NCI-H2196 treated with DMSO at 0.1 percent for 48 hours (cell line): ENCODE data around the gene IFNLR1.

Experiments
- DNase-seq: peaks from one replicate; lab custom pipeline; 2025; ENCODE audit not compliant: unreplicated experiment; lab: John Stamatoyannopoulos, UW

The IFNLR1 gene

DNA sequence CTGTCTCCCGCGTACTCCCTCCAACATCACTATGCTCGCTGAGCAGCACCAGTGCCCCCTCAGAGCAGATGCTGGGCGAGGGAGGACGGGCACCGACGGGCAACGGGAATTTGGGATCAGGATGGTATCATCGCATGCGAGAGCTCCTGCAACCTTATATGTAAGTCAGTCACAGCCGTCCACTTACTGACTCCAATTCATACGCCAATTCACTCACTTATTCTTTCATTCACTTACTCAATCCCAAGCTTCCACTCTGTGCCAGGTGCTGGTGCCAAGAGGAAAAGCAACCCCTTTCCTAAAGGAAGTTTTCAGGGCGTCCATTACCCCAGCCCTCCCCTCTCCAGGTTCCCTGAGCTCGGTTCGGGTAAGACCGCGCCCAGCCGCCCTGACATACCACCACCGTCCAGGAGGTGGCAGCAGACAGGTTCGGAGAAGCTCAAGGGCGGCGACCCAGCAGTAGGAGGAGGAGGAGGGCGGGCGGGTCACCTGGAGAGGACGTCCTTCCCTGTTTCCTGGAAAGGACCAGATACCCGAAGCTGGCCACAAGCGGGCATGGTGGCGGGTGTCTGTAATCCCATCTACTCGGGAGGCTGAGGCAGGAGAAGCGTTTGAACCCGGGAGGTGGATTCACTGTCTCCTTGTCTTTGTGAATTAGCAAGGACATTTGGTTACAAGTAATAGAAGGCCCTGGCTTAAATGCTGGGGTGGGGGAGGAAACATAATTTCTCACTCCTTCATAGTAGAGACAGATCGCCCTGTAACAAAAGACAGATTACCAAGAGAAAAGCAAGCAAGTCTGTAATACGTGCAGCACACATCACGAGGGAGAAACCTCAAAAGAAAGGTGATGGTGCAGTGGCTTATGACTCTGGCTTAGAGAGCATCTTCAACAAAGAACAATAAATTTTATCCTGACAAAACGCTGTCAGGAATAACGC is 36.6 kb downstream of the IFNLR1 start:
- DNase-seq, result peak; percentile 80

DNA sequence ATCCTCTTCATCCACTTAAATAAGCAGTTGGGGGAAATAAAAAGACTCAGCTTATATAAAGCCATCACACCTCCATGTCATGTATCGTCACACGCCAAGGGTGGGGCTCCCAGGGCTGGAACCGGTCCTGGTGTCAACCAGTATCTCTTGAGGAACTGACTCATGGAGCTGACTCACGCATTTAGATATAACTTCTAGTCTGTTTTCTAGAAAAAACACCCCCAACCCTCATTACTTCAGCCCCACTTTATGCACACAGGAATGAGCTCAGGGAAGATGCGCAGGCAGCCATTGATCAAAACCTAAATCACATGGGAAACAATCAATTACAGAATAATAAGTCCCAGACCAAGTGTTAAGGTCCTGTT is 37.2 kb downstream of the IFNLR1 start:
- DNase-seq, result no peak

DNA sequence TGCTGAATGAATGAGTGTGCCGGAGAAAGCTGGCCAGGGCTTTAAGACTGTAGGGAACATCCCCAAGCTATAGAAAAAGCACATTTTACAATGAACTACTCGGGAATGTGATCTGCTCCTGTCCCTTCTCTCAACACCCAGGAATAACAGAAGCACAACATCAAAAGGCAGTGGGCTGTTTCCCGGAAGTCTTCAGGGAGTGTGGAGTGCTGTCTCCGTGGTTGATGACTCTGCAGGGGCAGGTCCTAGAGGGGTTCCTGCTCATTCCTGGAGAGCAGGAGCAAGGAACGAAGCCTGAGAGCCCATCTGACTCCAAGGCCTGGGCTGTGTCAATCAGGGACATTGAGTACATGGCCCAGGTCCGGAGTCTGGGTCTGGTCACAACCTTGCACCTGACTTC is 39.3 kb downstream of the IFNLR1 start:
- DNase-seq, result no peak

DNA sequence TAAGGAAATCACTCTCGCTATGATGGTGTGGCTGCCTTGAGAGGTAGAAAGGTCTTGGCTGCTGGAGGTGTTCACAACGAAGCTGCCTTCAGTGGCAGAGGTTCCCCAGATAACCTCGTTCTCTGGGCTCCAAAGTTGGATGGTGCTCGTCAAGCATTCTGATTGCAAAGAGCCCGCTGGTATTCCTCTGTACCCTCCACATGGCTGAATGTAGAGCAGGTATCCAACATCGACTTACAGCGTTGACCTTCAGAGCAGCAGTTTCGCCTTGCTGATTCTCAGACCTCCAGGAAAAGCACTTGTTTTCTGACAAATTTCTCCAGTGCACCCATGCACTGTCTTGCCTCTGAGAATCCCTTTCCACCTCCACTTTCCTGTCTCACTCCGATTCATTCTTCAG is 39.9 kb downstream of the IFNLR1 start:
- no peak for DNase-seq

DNA sequence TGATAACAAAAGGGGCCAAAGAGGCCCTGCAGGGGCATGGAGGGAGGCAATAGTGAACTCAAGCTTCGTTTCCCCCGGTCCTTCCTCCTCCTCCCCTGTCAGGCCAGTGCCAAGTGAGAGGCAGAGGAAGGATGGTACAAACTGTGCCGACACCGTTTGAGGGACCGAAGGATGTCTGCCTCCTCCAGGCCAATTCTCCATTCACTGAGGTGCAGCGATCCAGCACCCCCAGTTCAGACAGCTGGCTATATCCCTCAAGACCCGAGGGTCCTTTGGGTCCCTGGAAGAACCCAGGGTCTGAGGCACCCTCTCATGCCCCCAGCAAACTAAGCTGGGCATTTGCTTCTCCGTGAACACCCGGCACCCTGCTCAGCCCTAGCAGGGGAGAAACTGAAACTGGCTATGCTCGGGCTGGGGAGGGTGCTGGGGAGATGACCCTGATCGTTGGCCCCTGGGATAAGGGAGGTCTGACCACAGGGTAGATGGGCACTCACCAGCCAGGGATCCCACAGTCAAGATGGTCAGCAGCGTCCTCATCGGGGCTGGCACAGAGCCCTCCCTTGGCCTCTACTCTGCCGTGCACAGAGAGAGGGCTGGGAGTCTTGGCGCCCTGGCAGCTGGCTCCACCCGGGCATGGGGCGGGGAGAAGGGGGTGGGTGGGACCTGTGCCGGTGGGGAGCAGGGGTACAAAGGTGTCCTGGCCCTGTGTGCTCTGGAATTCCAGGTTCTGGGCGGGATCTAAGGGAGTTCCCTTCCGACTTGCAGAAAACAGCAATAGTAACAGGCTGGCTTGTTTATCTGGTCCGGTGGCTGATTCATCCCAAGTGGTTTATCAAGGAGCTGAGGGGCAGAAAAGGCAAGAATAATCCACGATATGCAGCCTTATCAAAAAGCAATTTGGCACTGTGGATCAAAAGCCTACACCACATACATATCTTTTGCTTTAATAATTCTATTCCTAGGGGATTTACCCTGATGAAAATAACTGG is 44.2 kb downstream of the IFNLR1 start, which contains the start of gene IL22RA1:
Gene IL22RA1, minus strand, starts transcription at position 595 of the 989 bp plus-strand sequence. Its CDS starts 58 bp downstream, at position 537.
- DNase-seq, result peak; percentile 5

DNA sequence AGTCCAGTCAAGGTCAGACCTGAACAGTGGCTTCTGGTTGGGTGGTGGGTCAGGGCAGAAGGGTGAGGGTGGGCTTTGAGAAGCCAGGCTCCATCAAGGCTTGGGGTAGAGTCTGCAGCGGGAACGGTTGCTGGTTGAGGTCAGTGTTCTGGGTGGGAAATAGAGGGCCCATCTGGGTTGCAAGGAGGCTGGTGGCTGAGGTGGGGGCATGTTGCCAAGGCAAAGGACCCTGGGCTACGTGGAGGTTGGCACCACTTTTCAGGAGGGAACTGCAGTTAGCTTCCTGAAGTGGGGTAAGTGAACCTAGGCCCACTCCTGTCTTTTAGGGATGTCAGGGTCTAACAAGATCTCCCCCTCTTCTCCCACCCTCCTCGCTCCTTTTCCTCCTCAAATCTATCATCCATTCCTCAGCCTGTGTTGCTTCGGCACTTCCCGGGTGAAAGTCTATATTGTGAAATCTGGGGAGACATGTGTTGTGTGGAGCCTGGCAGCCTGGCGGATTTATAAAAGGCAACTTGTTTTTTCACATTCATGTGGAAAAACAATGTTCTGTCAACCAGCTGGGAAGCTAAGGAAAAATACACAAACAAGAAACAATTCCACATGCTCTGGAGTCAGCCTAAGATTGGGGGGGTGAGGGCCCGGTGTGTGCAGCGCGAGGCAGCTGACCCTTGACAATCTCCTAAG is 45.6 kb downstream of the IFNLR1 start:
- DNase-seq, result no peak

DNA sequence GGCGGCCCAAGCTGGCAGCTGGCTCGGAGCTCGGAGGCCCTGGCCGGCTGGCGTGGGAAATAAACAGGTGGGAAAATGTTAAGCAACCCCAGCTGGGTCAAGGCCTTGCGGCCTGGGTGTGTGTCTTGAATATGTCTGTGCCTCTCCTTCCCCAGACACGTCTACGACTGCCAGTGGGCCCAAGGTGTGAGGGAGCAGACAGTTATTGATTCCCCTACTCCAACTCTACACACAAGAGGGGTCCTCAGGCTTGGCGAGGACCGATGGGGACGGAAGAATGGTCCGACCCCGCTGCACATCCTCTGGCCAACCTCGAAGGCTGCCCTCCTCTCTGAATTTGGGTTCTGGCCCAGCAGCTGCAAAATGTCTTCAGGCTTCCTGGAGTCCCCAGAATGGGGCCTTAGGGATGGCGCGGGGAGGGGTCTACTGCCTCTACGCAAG is 46.3 kb downstream of the IFNLR1 start:
- no peak for DNase-seq

DNA sequence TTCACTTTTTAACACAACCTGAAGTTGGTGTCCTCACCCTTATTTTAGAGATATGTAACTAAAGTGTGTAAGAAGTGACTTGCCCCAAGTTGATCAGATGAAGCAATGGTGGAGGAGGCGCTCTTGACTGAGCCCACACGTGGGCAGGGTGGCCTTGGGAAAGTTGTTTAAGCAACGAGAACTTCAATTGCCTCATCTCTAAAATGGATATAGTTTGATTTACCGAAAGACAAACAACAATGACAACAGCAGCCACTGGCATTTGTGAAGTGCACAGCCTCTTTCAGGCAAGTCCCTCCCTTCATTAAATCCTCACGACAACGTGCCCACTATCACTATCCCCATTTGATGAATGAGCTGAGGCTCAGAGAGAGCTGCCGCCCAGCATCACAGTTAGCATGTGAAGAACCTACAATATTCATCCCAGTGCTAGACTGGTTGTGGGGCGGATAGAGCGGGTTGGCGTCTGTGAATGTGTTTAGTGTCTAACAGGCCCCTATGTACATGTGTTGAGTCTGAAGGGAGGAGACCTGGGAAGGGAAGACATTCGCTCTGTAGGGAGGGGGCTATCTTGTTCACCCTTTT is 47.2 kb downstream of the IFNLR1 start:
- DNase-seq, result no peak

DNA sequence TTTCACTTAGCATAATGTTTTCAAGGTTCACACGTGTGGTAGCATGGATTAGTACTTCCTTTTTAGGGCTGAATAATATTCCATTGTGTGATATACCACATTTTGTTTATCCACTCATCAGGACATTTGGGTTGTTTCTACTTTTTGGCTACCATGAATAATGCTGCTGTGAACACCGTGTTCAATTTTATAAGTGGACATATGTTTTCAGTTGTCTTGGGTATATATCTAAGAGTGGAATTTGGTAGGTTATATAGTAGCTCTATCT is 47.9 kb downstream of the IFNLR1 start:
- DNase-seq, result no peak

DNA sequence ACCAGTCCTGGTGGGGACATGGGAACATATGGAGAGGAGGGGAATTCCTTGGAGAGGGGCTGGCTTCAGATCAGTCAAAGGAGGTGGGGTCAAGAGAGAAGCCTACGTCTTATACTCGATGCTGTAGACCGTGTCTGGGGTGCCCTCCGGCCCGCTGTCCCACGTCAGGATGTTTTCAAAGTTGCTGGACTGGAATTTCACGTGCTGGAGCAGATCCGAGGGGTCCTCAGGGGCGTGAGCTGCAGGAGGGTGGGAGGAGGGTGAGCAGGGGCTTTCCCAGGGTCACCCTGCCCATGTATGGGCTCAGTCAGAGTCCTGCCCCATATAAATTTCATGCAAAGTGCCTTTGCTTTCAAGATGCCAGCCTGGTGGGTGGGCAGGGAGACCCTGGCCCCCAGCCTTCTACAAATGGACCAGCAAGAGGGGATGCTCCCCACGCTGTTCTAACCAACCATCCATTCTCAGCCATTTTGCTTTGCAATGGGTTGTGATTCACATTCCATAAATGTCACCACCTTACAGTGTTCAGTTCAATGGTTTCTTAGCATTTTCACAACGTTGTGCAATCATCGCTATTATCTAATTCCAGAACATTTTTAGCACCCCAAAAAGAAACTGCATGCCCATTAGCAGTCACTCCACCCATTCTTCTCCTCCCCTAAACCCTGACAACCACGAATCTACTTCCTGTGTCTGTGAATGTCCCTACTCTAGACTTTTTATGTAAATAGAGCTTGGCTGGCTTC is 48.4 kb downstream of the IFNLR1 start:
- no peak for DNase-seq

DNA sequence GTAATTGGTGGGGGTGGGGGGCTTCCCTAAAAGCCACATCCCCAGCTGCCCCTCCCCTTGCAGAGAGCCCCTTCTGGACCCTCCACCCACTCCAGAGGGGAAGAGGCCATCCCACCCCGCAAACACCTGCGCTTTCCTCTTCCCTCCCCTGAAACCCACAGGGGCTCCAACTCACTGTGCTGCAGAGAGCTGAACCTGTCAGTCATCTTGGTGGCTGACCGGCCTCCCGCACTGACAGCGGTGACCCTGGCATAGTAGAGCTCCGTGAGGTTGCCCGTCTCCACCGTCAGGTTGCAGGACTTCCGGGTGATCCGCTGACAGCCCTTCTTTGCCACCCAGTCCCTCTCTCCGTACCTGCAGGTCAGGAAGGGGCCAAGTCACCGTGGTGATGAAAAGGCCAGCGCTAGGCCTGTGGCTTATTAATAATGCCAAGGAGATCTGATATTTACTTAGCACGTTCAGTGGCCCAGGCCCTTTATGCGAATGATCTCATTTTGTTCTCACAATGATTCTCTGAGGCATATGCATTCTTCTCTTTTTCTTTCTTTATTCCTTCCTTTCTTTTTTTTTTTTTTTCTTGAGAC is 50.0 kb downstream of the IFNLR1 start:
- no peak for DNase-seq

DNA sequence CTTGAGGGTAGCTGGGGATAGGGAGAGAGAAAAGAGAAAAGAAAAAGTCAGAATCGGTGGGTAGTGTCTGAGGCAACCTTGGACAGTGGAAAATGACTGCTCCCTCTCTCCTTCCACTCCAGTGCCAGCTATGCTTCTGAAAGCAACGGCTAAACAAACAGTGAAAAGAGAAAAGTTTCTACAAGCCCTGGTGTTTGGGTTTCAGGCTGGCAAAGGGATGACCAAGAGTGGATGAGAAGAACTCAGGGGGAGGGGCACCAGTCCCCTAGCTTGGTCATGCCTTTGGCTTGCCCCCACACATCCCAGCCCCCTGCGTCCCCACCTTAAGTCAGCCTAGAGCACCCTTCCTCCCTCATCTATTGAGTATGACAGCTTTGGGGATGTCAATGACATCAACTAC is 52.7 kb downstream of the IFNLR1 start:
- no peak for DNase-seq

DNA sequence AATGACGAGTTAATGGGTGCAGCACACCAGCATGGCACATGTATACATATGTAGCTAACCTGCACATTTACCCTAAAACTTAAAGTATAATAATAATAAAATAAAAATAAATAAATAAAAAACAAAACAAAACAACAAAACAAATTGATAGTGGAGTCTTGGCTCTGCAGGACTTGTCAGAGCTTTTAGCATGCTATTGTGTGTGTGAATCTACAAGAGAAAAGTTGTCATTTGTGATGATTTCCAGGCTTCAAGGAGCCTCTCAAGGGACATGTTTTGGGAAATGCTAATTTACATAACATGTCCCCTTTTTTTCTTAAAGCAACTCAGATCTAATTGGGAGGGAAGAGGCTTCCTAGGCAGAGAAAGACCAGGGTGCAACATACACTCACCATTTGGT is 53.3 kb downstream of the IFNLR1 start:
- DNase-seq, result no peak

DNA sequence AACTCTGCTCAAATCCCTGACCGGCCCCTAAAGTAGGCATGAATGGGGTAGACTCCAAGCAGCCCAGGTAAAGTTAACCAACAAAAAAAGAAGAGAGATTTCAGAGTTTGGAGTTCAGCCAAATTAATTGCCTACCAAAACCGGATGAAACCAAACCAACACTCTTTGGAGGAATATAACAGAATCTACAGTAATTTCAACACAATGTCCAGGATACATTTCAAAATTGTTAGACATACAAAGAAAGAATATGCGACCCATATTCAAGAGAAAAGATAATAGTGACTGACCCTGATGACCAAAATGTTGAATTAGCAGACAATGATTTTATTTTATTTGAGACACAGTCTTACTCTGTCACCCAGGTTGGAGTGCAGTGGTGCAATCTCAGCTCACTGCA is 56.7 kb downstream of the IFNLR1 start:
- DNase-seq, result no peak

DNA sequence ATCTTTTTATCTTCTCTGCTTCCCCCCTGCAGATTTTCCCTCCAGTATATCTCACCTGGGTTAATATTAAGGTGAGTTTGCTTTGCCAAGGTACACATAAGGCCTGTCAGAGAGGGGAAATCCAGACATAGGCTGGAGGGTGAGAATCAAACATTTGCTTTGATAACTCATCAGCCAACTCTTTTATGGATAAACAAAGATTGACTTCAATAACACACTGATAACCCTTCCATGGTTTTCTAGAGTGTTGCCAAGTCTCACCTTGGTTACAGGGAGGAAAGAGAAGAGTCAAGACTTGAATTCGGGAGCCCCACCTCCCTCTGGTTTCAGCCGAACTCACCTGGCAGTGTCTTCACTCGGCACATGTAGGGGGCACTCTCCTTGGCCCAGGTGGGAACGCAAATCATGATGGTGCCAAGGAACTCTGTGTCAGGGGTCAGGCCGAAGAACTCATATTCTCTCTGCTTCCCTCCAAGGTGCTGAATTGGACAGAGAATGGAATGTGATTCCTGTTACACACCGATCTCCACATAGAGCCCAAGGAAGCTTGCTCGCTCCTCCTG is 59.2 kb downstream of the IFNLR1 start:
- DNase-seq, result no peak

DNA sequence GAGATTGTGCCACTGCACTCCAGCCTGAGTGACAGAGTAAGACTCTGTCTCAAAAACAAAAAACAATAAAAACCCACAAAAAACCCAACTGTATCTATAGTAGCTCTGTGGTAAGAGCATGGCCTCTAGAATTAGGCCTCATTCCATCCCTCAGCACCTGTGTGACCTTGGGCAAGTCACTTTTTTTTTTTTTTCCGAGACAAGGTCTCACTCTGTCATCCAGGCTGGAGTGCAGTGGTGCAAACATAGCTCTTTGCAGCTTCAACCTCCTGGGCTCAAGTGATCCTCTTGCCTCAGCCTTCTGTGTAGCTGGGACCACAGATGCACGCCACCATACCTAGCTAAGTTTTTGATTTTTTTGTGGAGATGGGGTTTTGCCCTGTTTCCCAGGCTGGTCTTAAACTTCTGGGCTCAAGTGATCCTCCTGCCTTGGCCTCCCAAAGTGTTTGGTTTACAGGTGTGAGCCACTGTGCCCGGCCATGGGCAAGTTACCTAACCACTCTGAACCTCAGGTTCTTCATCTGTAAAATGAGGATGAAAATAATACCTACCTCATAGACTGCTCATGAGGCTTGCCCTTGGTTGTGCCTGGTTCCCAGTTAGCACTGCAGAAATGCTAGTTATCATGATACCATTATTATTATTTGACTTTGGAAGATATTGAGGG is 59.8 kb downstream of the IFNLR1 start:
- DNase-seq, result no peak

DNA sequence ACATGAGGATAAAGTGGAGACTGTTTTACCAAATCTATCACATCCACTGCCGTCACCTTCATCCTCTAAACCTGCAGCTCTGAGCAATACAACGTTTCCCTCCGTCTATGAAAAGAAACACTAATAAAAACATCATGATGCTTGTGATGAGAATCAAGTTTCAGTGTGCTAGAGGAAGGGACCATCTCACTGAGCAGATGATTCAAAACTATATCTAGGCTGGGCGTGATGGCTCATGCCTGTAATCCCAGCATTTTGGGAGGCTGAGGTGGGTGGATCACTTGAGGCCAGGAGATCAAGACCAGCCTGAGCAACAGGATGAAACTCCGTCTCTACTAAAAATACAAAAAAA is 60.4 kb downstream of the IFNLR1 start:
- DNase-seq, result no peak

DNA sequence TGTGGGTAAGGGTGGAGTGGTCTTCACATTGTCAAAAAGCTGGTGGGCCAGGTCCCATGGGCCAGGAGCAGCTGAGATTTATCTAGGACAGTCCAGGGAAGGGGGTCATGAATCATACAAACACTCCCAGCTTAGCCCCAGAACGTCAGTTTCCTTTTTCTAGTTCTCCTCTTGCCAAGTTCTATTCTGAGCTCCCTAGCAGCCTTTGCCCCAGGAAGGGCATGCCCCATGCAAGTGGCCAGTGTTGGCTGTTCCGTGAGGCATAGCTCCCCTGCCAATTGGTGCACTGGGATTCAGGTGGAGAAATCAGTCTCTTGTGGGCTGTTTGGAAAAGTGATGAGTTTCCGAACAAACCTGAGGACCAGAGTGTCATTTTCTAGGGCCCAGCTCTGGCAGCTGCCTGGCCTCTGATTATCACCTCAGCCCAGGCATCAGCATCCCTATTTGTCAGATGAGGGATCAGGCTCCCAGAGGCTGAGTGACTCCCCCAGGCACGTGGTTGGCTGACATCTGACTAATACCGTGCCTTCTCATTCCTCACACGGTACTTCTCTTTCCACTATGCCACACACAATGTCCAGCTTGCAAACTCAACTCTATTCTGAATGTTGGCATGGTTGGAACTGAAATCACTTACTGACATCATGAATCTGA is 60.9 kb downstream of the IFNLR1 start:
- no peak for DNase-seq

DNA sequence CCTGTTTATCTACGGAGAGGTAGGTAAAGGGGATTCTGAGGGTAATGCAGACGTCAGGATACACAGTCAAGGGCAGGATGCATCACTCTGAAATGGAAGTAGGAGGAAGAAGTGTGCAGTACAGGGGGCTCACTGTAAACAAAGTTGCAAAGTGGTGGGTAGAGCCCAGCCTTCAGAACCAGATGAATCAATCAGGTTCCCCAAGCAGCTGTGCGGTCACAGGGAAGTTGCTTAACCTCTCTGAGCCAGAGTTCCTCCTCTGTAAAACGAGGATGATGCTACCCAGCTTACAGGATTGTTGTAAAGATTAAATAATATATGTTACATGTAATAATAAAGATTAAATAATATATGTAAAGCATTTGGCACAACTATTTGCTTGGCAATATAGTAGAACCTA is 61.6 kb downstream of the IFNLR1 start:
- no peak for DNase-seq
